HFF-Myc (cell line): Measurements from ENCODE around the gene GAMT.

ENCODE experiments used
- DNase-seq: peaks from one replicate; pipeline ENCODE4 v3.0.0-alpha.2; 2011; ENCODE audit warnings: low read depth; ENCODE audit errors: extremely low read depth
- H3K4me3 ChIP-seq: replicated peaks from 2 replicates; pipeline ENCODE4 v1.5.1; 2011; ENCODE audit warnings: low read depth, mild to moderate bottlenecking, control low read depth, low read length
- CTCF ChIP-seq: IDR thresholded peaks from 2 replicates; pipeline ENCODE4 v1.5.1; 2012; ENCODE audit warnings: mild to moderate bottlenecking, low read depth, low read length, control low read depth; ENCODE audit errors: missing control alignments

The GAMT gene

GRCh38 chr19:1433119-1434039 is 32.0 kb upstream of the GAMT start:
- no peak for DNase-seq
- no peak overlapping the region for H3K4me3 ChIP-seq
- TF ChIP-seq CTCF = no peak

DNA sequence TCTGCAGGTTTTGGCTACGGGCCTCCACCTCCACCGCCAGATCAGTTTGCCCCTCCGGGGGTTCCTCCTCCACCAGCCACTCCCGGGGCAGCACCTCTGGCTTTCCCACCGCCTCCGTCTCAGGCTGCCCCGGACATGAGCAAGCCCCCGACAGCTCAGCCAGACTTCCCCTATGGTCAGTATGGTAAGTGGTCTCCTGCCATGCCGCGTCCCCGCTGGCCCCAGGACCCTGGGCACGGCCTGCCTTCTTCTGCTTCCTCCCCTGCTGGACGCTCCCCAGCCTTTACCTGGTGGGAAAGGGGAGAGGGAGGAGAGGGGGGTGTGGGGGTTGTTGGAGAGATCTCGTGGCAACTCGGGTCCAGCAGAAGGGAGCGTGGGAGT is 31.2 kb upstream of the GAMT start:
- no peak overlapping the region for H3K4me3 ChIP-seq
- no peak for DNase-seq
- no peak for TF ChIP-seq CTCF

GRCh38 chr19:1431759-1432506 is 30.6 kb upstream of the GAMT start:
- DNase-seq = no peak
- no peak overlapping the region for H3K4me3 ChIP-seq
- no peak for TF ChIP-seq CTCF

DNA sequence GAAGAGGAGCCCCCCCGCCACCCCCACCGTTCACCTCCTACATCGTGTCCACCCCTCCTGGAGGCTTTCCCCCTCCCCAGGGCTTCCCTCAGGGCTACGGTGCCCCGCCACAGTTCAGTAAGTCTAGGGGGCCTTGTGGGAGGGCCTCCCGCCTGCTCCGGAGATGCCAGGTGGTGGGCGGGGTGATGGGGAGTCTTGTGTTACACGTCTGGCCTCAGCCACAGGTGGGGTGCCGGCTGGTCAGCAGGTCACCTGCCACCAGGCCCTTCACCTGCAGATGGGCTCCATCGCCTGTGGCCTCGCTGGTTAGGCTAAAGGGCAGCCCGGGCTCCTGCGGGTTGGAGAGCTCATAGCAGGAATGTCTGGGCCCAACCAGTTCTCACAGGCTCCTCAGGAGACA is 28.9 kb upstream of the GAMT start:
- DNase-seq = no peak
- TF ChIP-seq CTCF = no peak
- no peak overlapping the region for H3K4me3 ChIP-seq

DNA sequence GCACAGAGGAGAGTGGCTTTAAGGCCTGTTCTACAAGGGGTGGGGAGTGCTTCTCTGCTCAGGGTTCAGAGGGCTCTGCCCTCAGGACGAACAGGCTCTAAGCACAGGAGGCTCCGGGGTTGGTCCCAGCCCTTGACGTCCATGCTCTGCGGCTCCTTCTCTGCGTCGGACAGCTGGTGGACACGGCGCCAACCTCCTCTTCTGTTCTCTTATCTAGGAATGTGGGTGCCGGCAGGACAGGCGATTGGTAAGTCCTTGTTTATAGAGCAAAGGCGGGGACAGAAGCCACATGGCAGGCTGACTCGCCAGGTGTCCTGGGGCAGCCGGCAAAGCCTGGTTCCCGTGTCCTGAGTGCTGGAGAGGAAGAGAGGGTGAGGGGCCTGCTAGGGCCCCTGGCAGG is 28.4 kb upstream of the GAMT start:
- TF ChIP-seq CTCF = no peak
- DNase-seq = no peak

DNA sequence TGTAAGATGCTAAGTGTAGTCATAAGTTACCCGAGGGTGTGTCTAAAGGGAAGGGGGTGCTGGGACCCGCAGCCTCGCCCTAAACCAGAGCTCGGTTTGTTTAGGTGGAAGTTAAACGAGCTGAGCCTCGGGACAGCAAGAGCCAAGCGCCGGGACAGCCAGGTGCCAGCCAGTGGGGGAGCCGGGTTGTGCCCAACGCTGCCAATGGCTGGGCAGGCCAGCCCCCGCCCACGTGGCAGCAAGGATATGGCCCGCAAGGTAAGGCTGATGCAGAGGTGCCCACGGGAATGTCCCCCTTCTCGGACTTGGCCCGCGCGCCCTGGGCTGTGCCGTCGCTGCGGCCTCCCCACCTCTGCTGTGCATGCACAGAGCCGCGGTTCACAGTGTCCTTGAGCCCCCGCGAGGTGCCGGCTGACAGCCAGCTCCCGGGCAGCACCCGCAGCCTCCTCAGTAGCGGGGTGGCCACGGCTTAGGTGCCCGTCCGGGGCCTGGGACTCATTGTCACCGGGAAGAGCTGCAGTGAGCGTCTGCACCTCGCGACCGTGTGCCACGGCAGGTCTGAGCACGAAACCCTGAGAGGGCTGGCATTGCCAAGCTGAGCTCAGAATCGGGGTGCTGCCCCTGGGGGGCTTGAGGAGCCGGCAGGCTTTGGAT is 27.5 kb upstream of the GAMT start:
- no peak for DNase-seq
- H3K4me3 ChIP-seq = no peak overlapping the region
- TF ChIP-seq CTCF = no peak

More for the DNA sequence above, 28.4 kb upstream of the GAMT start:
- no peak overlapping the region for H3K4me3 ChIP-seq
